Hindlimb muscle (tissue), 1 donor: ENCODE measurements around the gene IFNA6. TPM values are rescaled to one million over a fixed set of nuclear protein-coding genes. Genes with fewer than 3 reads are reported as not detected.
"Not testable (repeated sequence)": the region's sequence is repeated elsewhere in the genome, so short reads cannot be mapped to it uniquely, and the experiment has no call there.

Experiments used
- DNase-seq: peaks from one replicate; pipeline ENCODE4 v3.0.0-alpha.2; 2013
- polyA plus RNA-seq: library from polyadenylated mRNA; unstranded; fragments of 120-200 nt; gene quantifications from one replicate; pipeline ENCODE4 v1.2.1, GENCODE V29; 2013; ENCODE audit not compliant: insufficient read length

IFNA6 gene
- polyA plus RNA-seq: not detected

- no peak for DNase-seq
Observed at GRCh38 chr9:21350787-21351186, at the start of gene IFNA6. Gene IFNA6, minus strand, starts transcription at chr9:21350887. Its CDS starts 0 bp downstream, at chr9:21350887.

DNA sequence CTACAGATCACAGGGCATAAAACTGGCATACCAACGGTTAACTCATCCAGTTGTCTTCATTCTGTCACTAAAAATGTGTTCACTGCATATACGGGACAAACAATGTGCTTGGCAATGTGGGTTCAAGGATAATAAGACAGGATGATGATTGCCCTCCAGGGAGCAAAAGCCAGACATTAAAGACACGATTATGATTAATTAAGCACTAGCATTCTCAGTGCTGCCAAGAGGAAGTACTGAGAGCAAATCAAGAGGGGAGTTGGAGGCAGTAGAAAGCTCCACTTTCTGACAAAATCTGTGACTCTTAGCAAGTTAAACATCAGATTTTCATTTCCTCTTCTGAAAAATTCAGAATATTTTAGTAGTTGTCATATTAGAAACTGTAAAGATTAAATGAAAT is 49.3 kb upstream of the IFNA6 start:
- DNase-seq: no peak

GRCh38 chr9:21398955-21399489 is 48.3 kb upstream of the IFNA6 start:
- no peak for DNase-seq

- DNase-seq: peak; percentile 26
Observed at GRCh38 chr9:21395778-21396717, 45.4 kb upstream of the IFNA6 start.

DNA sequence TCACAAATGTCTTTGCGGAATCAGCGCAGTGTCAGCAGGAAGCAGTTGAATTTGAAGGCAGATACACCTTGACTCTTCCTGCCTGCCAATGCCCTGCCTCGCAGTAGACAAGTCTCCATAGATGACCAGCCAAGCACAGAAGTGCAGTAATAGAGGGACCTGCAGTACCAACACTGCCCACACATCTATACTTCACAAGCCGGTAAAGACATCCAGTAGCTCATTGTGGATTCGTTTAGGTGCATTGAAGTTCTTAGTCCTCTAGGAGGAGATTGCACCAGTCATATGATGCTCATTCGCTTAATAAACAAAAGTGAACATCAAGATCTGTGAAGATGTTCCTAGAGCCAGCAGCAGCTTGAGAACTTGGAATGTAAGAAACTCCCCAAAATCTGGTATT is 41.6 kb upstream of the IFNA6 start:
- no peak for DNase-seq

GRCh38 chr9:21385131-21385670 is 34.5 kb upstream of the IFNA6 start, which contains the start of gene IFNA2:
Gene IFNA2, minus strand, starts transcription at chr9:21385398. Its CDS starts 69 bp downstream, at chr9:21385329.
- DNase-seq: no peak

DNA sequence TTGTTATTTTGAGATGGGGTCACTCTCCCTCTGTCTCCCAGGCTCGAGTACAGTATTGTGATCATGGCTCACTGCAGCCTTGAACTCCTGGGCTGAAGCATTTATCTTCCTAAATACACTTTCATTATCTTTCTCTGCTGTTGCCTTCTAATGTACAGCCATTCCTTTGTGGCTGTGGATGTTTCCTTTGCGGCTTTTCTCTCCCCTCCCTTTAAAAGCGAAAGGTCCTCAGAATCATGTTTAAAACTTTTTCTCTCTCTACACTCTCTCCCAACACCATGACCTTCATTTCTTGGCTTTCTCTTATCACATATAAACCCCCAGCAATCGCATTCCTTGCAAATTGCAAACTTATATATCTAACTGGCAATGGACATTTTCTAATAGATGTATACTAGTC is 32.9 kb upstream of the IFNA6 start:
- DNase-seq: no peak

DNA sequence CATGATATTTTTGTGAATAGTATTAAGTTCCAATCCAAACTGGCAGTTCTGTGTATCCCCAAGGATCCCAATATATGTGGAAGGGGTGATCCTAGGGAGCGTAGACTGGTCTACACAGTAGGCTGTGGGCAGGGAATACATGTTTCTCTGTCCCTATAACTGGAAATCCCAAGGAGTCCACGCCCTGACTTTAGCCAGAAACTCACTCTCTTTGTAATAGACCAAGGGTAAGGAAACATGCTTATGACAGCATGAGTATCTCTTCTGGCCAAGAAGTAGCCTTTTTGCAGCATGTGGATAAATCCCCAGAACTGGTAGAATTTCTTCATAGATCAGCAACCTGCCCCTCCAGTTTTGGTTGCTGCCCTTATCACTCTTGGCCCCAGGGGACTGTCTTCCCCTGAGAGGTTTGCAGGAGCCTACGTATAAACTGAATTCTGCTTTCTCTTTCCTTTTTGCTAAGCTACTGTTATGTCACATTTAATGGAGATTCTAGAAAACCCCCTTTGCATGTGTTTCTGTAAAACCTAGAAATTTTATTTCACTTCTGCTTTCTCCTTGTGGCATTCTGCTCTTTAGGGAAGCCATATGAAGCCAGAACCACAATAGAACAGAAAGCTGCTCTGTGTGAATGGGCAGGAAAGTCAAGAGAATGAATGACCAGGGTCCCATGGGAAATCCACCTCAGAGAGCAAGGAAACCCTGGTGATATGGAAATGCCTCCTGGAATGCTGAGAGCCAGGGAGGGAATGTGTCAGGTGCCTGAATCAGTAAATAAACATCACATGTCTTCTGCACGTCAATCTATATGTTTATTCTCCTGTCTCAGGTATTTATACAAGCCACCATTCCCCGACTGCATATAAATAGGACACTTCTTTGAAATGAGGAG is 31.0 kb upstream of the IFNA6 start:
- DNase-seq: no peak

DNA sequence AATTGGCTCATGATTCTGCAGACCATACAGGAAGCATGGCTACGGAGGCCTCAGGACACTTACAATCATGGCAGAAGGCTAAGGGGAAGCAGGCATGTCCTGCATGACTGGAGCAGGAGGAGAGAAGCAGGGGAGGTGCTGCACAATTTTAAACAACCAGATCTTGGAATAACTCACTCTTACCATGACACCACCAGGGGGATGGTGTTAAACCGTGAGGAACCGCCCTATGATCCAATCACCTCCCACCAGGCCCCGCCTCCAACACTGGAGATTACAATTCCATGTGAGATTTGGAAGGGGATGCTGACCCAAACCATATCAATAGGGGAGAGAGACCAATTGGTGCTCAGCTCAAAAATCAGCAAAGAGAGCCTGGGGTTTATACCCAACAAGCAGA is 20.8 kb upstream of the IFNA6 start:
- DNase-seq: not testable (repeated sequence)

GRCh38 chr9:21367957-21368356 is 17.3 kb upstream of the IFNA6 start, which contains the start of gene IFNA13:
Gene IFNA13, minus strand, starts transcription at chr9:21368057. Its CDS starts 47 bp downstream, at chr9:21368010.
- DNase-seq: no peak

DNA sequence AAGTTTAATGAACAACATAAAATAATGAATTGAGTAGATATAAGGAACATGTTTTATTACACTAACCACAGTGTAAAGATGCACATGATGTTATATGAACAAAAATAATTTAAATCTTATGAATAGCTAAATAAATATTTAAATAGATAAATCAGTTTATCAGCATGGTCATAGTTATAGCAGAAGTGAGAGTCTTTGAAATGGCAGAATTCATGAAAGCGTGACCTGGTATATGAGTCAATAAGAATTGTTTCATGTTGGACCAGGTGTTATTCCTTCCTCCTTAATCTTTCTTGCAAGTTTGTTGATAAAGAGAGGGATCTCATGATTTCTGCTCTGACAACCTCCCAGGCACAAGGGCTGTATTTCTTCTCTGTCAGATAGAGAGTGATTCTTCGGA is 16.5 kb upstream of the IFNA6 start:
- DNase-seq: not testable (repeated sequence)

DNA sequence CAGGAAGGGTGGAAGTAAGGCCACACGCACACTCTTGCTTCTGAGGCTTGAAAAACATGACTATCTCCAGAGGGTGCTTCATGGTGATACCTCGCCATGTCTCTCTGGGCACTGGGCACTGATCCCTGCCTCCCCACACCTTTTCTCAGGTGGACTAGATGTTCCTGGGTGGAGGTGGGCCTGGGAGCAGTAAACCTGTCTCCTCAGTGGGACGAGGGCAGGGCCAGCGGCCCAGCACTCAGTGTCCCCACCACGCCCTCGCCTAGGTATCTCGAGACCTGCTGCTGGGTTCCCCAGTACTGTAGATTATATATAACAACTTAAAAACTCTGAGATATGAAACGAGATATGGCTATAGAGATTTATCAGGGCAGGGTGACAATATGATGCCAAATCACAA is 11.6 kb upstream of the IFNA6 start:
- no peak for DNase-seq

GRCh38 chr9:21357479-21358460 is 7.1 kb upstream of the IFNA6 start:
- DNase-seq: no peak

DNA sequence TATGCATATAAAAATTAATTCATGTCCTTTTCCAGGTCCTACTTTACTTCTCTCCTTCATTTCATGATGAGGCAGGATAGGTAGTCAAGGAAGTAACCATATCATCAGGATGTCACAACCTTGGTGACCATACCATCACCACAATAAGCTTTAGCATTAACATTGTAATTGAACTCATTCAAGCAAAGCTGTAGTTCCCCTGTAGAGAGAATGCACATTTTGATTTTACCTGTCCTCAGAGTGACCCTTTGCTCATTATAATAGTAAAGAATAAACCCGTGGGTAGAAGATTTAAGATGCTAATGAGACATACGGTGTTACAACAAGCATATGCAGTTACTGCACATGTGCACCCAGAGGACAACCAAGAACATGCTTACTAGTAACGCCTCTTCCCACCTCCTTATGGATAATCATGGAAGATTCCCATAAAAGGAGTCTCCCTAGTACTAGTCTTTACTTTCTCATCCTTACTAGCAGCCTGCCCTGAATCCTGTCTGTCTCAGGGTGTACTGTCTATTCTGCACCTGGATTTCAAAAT is 2.2 kb downstream of the IFNA6 start:
- no peak for DNase-seq

DNA sequence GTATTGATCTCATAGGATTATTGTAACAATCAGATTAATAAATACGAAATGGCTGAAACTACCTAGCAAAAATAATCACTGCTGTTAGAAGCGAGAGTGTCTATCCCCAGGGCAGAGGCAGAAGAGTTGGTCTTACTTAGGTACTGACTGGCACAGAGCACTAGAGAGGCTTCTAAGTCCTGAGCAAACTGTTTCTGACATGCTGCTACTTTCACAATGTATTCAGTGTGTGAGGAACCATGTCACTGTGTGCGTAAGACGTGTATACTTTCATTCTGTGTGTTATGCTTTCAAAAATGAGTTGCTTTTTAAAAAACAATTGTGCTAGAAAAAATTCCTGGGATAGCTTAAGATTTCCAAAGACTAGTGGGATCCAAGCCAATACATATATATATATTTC is 10.0 kb downstream of the IFNA6 start:
- DNase-seq: no peak

GRCh38 chr9:21336457-21336856 is 14.2 kb downstream of the IFNA6 start:
- no peak for DNase-seq

DNA sequence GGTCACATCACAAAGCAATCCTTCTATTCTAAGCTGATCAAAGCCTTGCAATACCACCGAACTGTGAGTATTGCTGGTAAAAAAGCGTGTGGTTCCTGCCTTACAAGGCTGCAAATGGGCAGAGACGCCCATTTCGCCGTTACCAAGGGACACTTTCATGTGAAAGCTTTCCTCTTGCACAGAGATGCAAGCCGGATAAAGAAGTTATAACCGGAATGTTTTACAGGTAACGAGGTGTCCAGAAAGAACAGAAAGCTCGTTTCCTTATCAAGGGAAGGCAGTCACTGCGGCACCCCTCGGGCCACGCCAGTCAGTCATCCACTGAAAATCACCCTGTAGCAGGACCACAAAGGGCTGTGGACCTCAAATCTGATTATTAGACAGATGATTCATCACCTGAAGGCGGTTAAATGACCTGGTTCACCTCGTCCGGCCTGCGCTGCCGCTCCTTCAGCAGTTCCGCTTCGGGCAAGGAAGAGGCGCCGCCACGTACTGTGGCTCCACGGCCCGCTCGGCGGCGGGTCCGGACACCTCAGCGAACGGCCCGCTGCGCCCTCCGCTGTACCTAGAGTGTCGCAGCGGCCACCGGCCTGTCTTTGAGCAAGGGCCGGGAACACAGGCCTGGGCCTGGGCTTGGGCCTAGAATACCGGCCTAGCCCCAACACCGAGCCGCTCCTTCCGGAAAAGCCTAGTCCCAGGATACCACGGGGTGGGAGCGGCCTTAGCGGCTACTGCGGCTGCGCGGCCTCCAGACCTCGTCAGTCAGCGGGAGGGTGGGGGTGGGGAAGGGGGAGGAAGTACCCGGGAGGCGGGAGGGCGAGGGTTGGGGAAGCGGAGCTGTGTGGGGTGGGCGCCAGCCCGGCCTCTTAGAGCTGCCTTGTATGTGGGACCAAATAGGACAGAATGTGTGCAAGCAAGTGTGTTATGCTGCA is 15.7 kb downstream of the IFNA6 start, which contains the start of gene KLHL9:
TSS of gene KLHL9 (minus strand) at position 704 of the 932 bp plus-strand sequence. CDS start at position 159, 545 bp downstream.
- DNase-seq: peak; percentile 95

DNA sequence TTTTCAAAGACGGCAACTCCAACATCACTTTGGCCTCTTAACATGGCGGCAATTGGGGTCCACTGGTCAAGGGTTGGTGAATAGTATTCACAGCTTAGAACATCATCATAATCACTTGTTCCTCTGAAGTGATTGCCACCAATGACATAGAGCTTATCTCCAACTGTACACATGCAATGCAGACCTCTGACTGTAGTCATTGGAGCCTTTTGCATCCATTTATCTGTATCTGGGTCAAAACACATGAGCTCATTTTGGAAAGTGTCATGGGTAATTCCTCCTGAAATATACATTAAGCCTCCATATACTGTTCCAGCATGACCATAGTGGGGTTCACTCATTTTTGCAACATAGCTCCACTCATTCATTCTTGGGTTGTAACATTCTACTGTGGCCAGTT is 17.5 kb downstream of the IFNA6 start:
- DNase-seq: no peak

- no peak for DNase-seq
Observed at GRCh38 chr9:21331676-21332402, 18.8 kb downstream of the IFNA6 start.
